Measurements from ENCODE around the gene PPIA.
A peak's percentile ranks its signal among the peaks of the same experiment; 100 is the strongest.
"Not testable (repeated sequence)": the region's sequence is repeated elsewhere in the genome, so short reads cannot be mapped to it uniquely, and the experiment has no call there.

Gene PPIA

DNA sequence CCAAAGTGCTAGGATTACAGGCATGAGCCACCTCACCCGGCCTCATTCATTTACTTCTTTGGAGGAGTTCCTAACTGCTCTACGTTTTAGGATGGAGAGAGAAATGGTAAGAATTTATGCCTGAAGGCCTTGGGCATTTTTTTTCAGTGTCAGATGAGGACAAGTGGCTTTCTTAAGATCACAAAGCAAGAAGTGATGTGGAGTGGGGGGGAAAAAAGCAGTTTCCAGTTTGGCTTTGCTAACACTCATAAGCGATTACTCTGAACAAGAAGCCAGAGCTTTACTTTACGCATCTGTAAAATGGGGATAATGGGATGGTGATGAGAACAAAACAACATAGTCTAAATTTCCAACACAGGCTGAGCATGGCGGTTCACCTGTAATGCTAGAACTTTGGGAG is 2.6 kb upstream of the PPIA start:
- Histone ChIP-seq H3K27ac (ENCODE audit: low read depth, low read length) (no peak overlapping the region), H3K27me3 (ENCODE audit: control insufficient read depth in 1 of 2, insufficient read depth in 2 of 2, low read length in 2 of 2) (no peaks in the 10 kb centered on the region), H3K9me3 (ENCODE audit: low read length) (no peaks in the 10 kb centered on the region), H3K9ac (ENCODE audit: low read length) (no peak overlapping the region), H3K36me3 (ENCODE audit: insufficient read depth, low read length) (peaks cover 4% of the 10 kb centered on the region), H3K4me1 (ENCODE audit: insufficient read depth, low read length) (peaks cover 17% of the 10 kb centered on the region), H3K4me3 (ENCODE audit: low read depth in 1 of 2, low read length in 2 of 2) (no peak overlapping the region)

- Histone ChIP-seq H3K9ac (ENCODE audit: low read length) (no peak overlapping the region), H3K9me3 (ENCODE audit: low read length) (no peaks in the 10 kb centered on the region), H3K4me3 (ENCODE audit: low read depth in 1 of 2, low read length in 2 of 2) (no peak overlapping the region), H3K27me3 (ENCODE audit: control insufficient read depth in 1 of 2, insufficient read depth in 2 of 2, low read length in 2 of 2) (no peaks in the 10 kb centered on the region), H3K4me1 (ENCODE audit: insufficient read depth, low read length) (peaks cover 19% of the 10 kb centered on the region), H3K36me3 (ENCODE audit: insufficient read depth, low read length) (peaks cover 6% of the 10 kb centered on the region), H3K27ac (ENCODE audit: low read depth, low read length) (no peak overlapping the region)
Observed at GRCh38 chr7:44794331-44794730, 2.1 kb upstream of the PPIA start.

DNA sequence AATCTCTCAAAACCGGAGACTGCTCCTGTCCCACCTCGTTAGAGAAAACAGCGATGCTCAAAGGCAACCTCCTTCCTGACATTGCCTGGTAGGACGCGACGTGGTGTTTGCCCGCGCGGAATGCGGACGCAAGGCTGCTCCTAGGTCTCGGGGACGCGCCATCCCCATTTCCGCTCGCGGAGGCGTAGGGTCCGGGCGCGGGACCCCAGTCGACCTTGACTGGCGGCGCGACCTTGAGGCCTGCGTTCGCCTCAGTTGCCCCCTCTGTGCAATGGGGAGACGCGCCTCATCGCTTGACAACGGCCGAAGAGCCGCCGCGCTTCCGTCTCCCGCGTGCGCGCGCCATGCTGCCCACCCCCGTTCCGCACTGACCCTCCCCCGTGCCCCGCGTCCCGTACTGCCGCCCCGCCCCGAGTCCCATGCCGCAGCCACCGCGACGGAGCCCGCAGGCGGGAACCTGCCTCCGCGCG is 412 bp upstream of the PPIA start:
- Histone ChIP-seq H3K9ac (ENCODE audit: low read length) (peak overlapping the region; percentile 74), H3K27ac (ENCODE audit: low read depth, low read length) (peak overlapping the region; percentile 99), H3K4me3 (ENCODE audit: low read depth in 1 of 2, low read length in 2 of 2) (peak overlapping the region; percentile 59 to 85), H3K4me1 (ENCODE audit: insufficient read depth, low read length) (peaks cover 23% of the 10 kb centered on the region), H3K36me3 (ENCODE audit: insufficient read depth, low read length) (peaks cover 19% of the 10 kb centered on the region), H3K27me3 (ENCODE audit: control insufficient read depth in 1 of 2, insufficient read depth in 2 of 2, low read length in 2 of 2) (no peaks in the 10 kb centered on the region), H3K9me3 (ENCODE audit: low read length) (no peaks in the 10 kb centered on the region)

GRCh38 chr7:44797329-44798258 is 1.1 kb downstream of the PPIA start:
- Histone ChIP-seq H3K9me3 (ENCODE audit: low read length) (no peaks in the 10 kb centered on the region), H3K4me3 (ENCODE audit: low read depth in 1 of 2, low read length in 2 of 2) (peak overlapping the region; percentile 59 to 85), H3K27me3 (ENCODE audit: control insufficient read depth in 1 of 2, insufficient read depth in 2 of 2, low read length in 2 of 2) (no peaks in the 10 kb centered on the region), H3K27ac (ENCODE audit: low read depth, low read length) (peak overlapping the region; percentile 99), H3K4me1 (ENCODE audit: insufficient read depth, low read length) (peaks cover 23% of the 10 kb centered on the region), H3K36me3 (ENCODE audit: insufficient read depth, low read length) (peaks cover 29% of the 10 kb centered on the region), H3K9ac (ENCODE audit: low read length) (peak overlapping the region; percentile 62)

- Histone ChIP-seq H3K27me3 (ENCODE audit: control insufficient read depth in 1 of 2, insufficient read depth in 2 of 2, low read length in 2 of 2) (no peaks in the 10 kb centered on the region), H3K9ac (ENCODE audit: low read length) (no peak overlapping the region), H3K27ac (ENCODE audit: low read depth, low read length) (no peak overlapping the region), H3K4me3 (ENCODE audit: low read depth in 1 of 2, low read length in 2 of 2) (no peak overlapping the region), H3K36me3 (ENCODE audit: insufficient read depth, low read length) (peaks cover 40% of the 10 kb centered on the region), H3K4me1 (ENCODE audit: insufficient read depth, low read length) (peaks cover 23% of the 10 kb centered on the region), H3K9me3 (ENCODE audit: low read length) (no peaks in the 10 kb centered on the region)
Observed at GRCh38 chr7:44798649-44799305, 2.3 kb downstream of the PPIA start.

GRCh38 chr7:44799939-44800338 is 3.5 kb downstream of the PPIA start:
- Histone ChIP-seq H3K9ac (ENCODE audit: low read length) (no peak overlapping the region), H3K4me3 (ENCODE audit: low read depth in 1 of 2, low read length in 2 of 2) (no peak overlapping the region), H3K27ac (ENCODE audit: low read depth, low read length) (no peak overlapping the region), H3K4me1 (ENCODE audit: insufficient read depth, low read length) (peaks cover 23% of the 10 kb centered on the region), H3K36me3 (ENCODE audit: insufficient read depth, low read length) (peaks cover 40% of the 10 kb centered on the region), H3K27me3 (ENCODE audit: control insufficient read depth in 1 of 2, insufficient read depth in 2 of 2, low read length in 2 of 2) (no peaks in the 10 kb centered on the region), H3K9me3 (ENCODE audit: low read length) (no peaks in the 10 kb centered on the region)

DNA sequence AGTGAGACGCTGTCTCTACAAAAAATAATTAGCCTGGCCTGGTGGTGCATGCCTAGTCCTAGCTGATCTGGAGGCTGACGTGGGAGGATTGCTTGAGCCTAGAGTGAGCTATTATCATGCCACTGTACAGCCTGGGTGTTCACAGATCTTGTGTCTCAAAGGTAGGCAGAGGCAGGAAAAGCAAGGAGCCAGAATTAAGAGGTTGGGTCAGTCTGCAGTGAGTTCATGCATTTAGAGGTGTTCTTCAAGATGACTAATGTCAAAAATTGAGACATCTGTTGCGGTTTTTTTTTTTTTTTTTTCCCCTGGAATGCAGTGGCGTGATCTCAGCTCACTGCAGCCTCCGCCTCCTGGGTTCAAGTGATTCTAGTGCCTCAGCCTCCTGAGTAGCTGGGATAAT is 5.4 kb downstream of the PPIA start:
- Histone ChIP-seq H3K9ac (ENCODE audit: low read length) (no peak overlapping the region), H3K9me3 (ENCODE audit: low read length) (no peaks in the 10 kb centered on the region), H3K36me3 (ENCODE audit: insufficient read depth, low read length) (peaks cover 40% of the 10 kb centered on the region), H3K27ac (ENCODE audit: low read depth, low read length) (no peak overlapping the region), H3K27me3 (ENCODE audit: control insufficient read depth in 1 of 2, insufficient read depth in 2 of 2, low read length in 2 of 2) (no peaks in the 10 kb centered on the region), H3K4me3 (ENCODE audit: low read depth in 1 of 2, low read length in 2 of 2) (no peak overlapping the region), H3K4me1 (ENCODE audit: insufficient read depth, low read length) (peaks cover 19% of the 10 kb centered on the region)

DNA sequence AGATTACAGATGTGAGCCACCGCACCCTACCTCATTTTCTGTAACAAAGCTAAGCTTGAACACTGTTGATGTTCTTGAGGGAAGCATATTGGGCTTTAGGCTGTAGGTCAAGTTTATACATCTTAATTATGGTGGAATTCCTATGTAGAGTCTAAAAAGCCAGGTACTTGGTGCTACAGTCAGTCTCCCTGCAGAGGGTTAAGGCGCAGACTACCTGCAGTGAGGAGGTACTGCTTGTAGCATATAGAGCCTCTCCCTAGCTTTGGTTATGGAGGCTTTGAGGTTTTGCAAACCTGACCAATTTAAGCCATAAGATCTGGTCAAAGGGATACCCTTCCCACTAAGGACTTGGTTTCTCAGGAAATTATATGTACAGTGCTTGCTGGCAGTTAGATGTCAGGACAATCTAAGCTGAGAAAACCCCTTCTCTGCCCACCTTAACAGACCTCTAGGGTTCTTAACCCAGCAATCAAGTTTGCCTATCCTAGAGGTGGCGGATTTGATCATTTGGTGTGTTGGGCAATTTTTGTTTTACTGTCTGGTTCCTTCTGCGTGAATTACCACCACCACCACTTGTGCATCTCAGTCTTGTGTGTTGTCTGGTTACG is 6.0 kb downstream of the PPIA start:
- Histone ChIP-seq H3K9me3 (ENCODE audit: low read length) (no peaks in the 10 kb centered on the region), H3K36me3 (ENCODE audit: insufficient read depth, low read length) (peaks cover 40% of the 10 kb centered on the region), H3K4me1 (ENCODE audit: insufficient read depth, low read length) (peaks cover 19% of the 10 kb centered on the region), H3K9ac (ENCODE audit: low read length) (no peak overlapping the region), H3K27ac (ENCODE audit: low read depth, low read length) (no peak overlapping the region), H3K27me3 (ENCODE audit: control insufficient read depth in 1 of 2, insufficient read depth in 2 of 2, low read length in 2 of 2) (no peaks in the 10 kb centered on the region), H3K4me3 (ENCODE audit: low read depth in 1 of 2, low read length in 2 of 2) (no peak overlapping the region)

DNA sequence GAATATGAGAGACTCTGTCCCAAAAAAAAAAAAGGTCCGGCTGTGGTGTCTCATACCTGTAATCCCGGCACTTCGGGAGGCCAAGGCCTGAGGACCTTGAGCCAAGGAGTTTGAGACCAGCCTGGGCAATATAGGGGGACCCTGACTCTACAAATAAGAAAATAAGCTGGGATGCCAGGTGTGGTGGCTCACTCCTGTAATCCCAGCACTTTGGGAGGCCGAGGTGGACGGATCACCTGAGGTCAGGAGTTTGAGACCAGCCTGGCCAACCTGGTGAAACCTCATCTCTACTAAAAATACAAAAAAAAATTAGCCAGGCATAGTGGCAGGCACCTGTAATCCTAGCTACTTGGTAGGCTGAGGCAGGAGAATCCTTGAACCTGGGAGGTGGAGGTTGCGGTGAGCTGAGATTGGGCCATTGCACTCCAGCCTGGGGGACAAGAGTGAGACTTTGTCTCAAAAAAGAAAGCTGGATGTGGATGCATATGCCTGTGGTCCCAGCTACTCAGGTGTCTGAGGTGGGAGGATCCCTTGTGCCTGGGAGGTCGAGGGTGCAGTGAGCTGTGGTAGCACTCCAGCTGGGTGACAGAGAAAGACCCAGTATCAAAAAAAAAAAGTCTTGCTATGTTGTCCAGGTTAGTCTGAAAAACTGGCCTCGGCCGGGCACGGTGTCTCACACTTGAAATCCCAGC is 7.5 kb downstream of the PPIA start:
- not testable (repeated sequence) for H3K4me1 ChIP-seq (ENCODE audit: insufficient read depth, low read length); H3K27ac ChIP-seq (ENCODE audit: low read depth, low read length); H3K9me3 ChIP-seq (ENCODE audit: low read length); H3K27me3 ChIP-seq (ENCODE audit: control insufficient read depth in 1 of 2, insufficient read depth in 2 of 2, low read length in 2 of 2); H3K4me3 ChIP-seq (ENCODE audit: low read depth in 1 of 2, low read length in 2 of 2); H3K9ac ChIP-seq (ENCODE audit: low read length)
- H3K36me3 ChIP-seq (ENCODE audit: insufficient read depth, low read length), result peaks cover 36% of the 10 kb centered on the region

DNA sequence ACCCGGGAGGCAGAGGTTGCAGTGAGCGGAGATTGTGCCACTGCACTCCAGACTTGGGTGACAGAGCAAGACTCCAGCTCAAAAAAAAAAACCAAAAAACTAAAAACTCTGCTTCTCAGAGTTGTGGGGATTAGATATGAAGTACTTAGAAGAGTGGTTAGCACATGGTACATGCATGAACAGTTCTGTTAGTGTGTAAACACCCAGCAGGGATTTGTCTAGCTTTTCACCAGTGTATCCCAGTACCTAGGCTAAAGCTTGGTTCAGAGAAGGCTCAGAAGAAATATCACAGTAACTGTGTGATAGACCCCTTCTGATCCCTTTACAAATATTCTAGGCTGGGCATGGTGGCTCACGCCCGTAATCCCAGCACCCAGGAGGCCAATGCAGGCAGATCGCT is 9.5 kb downstream of the PPIA start:
- Histone ChIP-seq H3K9ac (ENCODE audit: low read length) (no peak overlapping the region), H3K27ac (ENCODE audit: low read depth, low read length) (no peak overlapping the region), H3K4me3 (ENCODE audit: low read depth in 1 of 2, low read length in 2 of 2) (no peak overlapping the region), H3K36me3 (ENCODE audit: insufficient read depth, low read length) (peaks cover 21% of the 10 kb centered on the region), H3K4me1 (ENCODE audit: insufficient read depth, low read length) (no peaks in the 10 kb centered on the region), H3K9me3 (ENCODE audit: low read length) (no peaks in the 10 kb centered on the region), H3K27me3 (ENCODE audit: control insufficient read depth in 1 of 2, insufficient read depth in 2 of 2, low read length in 2 of 2) (no peaks in the 10 kb centered on the region)

DNA sequence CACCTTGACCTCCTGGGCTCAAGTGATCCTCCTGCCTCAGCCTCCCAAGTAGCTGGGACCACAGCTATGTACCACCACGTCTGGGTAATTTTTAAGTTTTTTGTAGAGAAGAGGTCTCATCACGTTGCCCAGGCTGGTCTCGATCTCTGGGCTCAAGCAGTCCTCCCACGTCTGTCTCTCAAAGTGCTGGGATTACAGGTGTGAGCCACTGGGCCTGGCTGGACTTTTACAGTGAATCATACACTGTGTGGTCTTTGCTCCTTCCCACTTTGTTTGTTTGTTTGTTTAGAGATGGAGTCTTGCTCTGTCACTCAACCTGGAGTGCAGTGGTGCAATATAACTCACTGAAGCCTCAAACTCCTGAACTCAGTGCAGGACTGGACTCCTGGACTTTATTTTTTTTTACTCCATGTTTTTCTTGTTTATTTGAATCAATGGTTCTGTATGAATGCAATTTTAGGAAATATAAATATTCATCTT is 12.5 kb downstream of the PPIA start:
- no peaks in the 10 kb centered on the region for H3K36me3 ChIP-seq (ENCODE audit: insufficient read depth, low read length)
- no peak overlapping the region for H3K9ac ChIP-seq (ENCODE audit: low read length)
- H3K9me3 ChIP-seq (ENCODE audit: low read length), result no peaks in the 10 kb centered on the region
- H3K27ac ChIP-seq (ENCODE audit: low read depth, low read length), result no peak overlapping the region
- no peak overlapping the region for H3K4me3 ChIP-seq (ENCODE audit: low read depth in 1 of 2, low read length in 2 of 2)
- no peaks in the 10 kb centered on the region for H3K27me3 ChIP-seq (ENCODE audit: control insufficient read depth in 1 of 2, insufficient read depth in 2 of 2, low read length in 2 of 2)
- no peaks in the 10 kb centered on the region for H3K4me1 ChIP-seq (ENCODE audit: insufficient read depth, low read length)
